Breast epithelium (tissue), 3 donors: Measurements from ENCODE around the gene LMBR1.

Source experiments
- POLR2A ChIP-seq: fragments of 450-650 bp; IDR thresholded peaks from one replicate; pipeline ENCODE4 v1.6.1; 2016; ENCODE audit warnings: antibody characterized with exemption, mild to moderate bottlenecking, moderate library complexity
- POLR2AphosphoS5 ChIP-seq, 3 donors: sonication (generic); formaldehyde crosslinking; IDR thresholded peaks; one replicate each; pipeline ENCODE4 v1.6.1; 2017; ENCODE audit warnings: antibody characterized with exemption in 3 of 3
- TF ChIP-seq, protein P1 (sequence below), 3 donors: fragments of 450-650 bp; IDR thresholded peaks; one replicate each; pipeline ENCODE4 v1.5.1; 2016 to 2017; ENCODE audit warnings: antibody characterized with exemption in 3 of 3, mild to moderate bottlenecking in 3 of 3, moderate library complexity in 3 of 3

DNA sequence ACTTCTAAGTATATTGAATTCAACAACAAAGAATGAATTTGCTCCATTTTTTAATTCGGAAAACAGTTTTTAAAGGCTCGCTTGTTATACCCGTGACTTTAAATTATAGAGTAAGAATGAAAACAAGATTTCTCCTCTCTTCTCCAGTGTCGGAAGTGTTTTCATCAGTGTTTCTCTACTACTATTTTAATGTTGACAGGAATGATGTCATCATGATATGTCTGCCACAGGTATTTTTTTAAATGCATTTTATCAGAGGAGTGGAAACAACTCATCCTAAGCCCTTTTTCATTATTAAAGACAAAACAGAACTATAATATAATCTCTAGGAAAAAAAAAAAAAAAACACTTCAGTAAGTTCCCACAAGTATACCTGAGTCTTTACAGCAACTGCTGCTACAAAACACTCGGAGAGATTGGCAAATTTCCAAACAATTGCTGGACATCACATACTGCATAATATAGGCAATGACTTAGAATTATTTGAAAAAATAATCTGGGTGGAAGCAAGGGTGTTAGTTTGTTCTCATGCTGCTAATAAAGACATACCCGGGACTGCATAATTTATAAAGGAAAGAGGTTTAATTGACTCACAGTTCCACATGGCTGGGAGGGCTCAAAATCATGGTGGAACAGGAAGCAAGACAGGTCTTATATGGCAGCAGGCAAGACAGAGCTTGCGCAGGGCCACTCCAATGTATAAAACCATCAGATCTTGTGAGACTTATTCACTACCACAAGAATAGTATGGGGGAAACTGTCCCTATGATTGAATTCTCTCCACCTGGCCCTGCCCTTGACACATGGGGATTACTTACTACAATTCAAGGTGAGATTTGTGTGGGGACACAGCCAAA, 257.2 kb downstream of the LMBR1 start:
- TF ChIP-seq, protein P1, sequence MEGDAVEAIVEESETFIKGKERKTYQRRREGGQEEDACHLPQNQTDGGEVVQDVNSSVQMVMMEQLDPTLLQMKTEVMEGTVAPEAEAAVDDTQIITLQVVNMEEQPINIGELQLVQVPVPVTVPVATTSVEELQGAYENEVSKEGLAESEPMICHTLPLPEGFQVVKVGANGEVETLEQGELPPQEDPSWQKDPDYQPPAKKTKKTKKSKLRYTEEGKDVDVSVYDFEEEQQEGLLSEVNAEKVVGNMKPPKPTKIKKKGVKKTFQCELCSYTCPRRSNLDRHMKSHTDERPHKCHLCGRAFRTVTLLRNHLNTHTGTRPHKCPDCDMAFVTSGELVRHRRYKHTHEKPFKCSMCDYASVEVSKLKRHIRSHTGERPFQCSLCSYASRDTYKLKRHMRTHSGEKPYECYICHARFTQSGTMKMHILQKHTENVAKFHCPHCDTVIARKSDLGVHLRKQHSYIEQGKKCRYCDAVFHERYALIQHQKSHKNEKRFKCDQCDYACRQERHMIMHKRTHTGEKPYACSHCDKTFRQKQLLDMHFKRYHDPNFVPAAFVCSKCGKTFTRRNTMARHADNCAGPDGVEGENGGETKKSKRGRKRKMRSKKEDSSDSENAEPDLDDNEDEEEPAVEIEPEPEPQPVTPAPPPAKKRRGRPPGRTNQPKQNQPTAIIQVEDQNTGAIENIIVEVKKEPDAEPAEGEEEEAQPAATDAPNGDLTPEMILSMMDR (IDR thresholded peaks at IDR 0.05), result no peak
- TF ChIP-seq POLR2A (no peak), POLR2AphosphoS5 (IDR thresholded peaks at IDR 0.05) (no peak)
